K562 (cell line): ENCODE results near the gene CCDC85A. TPM values are rescaled to one million over a fixed set of nuclear protein-coding genes. Genes with fewer than 3 reads are reported as not detected.

ENCODE experiments used
- ATAC-seq: fragments of 200-7000 bp; cut with Tn5 transposase; 3 replicates; pipeline ENCODE4 v1.9.1; 2020; ENCODE audit warnings: moderate library complexity
- BruUV-seq: library from RNA; stranded (reverse); fragments of 400-500 nt; replicated peaks from 2 replicates; lab custom pipeline; 2021; lab: Mats Ljungman, UMichigan
- CTCF ChIA-PET: fragments of 300-600 bp; formaldehyde crosslinking; extraction: SDS; loops from one replicate; lab custom pipeline; 2021; ENCODE audit warnings: low intra/inter-chr PET ratio; lab: Yijun Ruan, JAX
- POLR2A ChIA-PET: fragments of 300-600, 350-650 bp; sonication (Branson Sonifier 250); formaldehyde crosslinking; extraction: SDS; loops from one replicate; lab custom pipeline; 2021; ENCODE audit warnings: antibody characterized with exemption, inconsistent platforms; lab: Yijun Ruan, JAX
- DNase-seq, 4 experiments: peaks; one replicate each; pipeline versions ENCODE4 v3.0.0 to v3.0.0-alpha.2; 2011 to 2018; ENCODE audit warnings: low spot score in 3 of 4, mixed read lengths in 3 of 4; ENCODE audit errors: extremely low read depth in 1 of 4
- FAIRE-seq: peaks from 2 replicates; lab custom pipeline; 2011; peaks lifted over from hg19 to GRCh38; lab: Jason Lieb, UNC
- H2AFZ ChIP-seq: 2 replicates; pipeline ENCODE4 v1.6.0; 2011; ENCODE audit warnings: low read depth, low read length, control low read depth, inconsistent platforms
- H3K27ac ChIP-seq: fragments of 200-600 bp; 3 replicates; pipeline ENCODE4 v1.8.0; 2011; ENCODE audit warnings: low read depth, mild to moderate bottlenecking, control low read depth, inconsistent platforms, low read length, moderate library complexity, mixed read lengths; ENCODE audit errors: extremely low read depth
- H3K27me3 ChIP-seq, 2 experiments: fragments of 300-600 bp in 1 of 2; 2 replicates in 1 of 2; 3 replicates in 1 of 2; pipeline versions ENCODE4 v1.6.0 to v1.8.0; 2011; ENCODE audit warnings: inconsistent platforms in 2 of 2, low read length in 2 of 2, mild to moderate bottlenecking in 1 of 2, mixed read lengths in 1 of 2, moderate library complexity in 1 of 2; ENCODE audit not compliant: control insufficient read depth in 2 of 2, insufficient read depth in 2 of 2
- H3K36me3 ChIP-seq: fragments of 300-600 bp; 3 replicates; pipeline ENCODE4 v1.8.0; 2011; ENCODE audit warnings: mild to moderate bottlenecking, low read length, inconsistent platforms; ENCODE audit not compliant: control insufficient read depth, insufficient read depth
- H3K4me1 ChIP-seq, 2 experiments: fragments of 200-600 bp in 1 of 2; replicated peaks in 1 of 2; 2 replicates in 1 of 2; 3 replicates in 1 of 2; pipeline versions ENCODE4 v1.5.1 to v1.8.0; 2011; ENCODE audit warnings: inconsistent platforms in 2 of 2, low read length in 2 of 2, mild to moderate bottlenecking in 1 of 2, mixed read lengths in 1 of 2, moderate library complexity in 1 of 2; ENCODE audit not compliant: control insufficient read depth in 2 of 2, insufficient read depth in 2 of 2
- H3K4me2 ChIP-seq: 2 replicates; pipeline ENCODE4 v1.6.1; 2011; ENCODE audit warnings: low read length, control low read depth, inconsistent platforms, mixed read lengths; ENCODE audit not compliant: insufficient read depth
- H3K4me3 ChIP-seq: fragments of 200-600 bp; sonication (generic), shearing (Covaris generic); 2 replicates; pipeline ENCODE4 v1.5.1; 2016; ENCODE audit warnings: control low read depth, inconsistent platforms
- H3K79me2 ChIP-seq: fragments of 200-600 bp; 3 replicates; pipeline ENCODE4 v1.8.0; 2011; ENCODE audit warnings: low read length, inconsistent platforms; ENCODE audit not compliant: control insufficient read depth, insufficient read depth
- H3K9ac ChIP-seq, 2 experiments: 2 replicates each; pipeline versions ENCODE4 v1.6.0 to v1.6.1; 2011; ENCODE audit warnings: low read depth in 2 of 2, low read length in 2 of 2, control low read depth in 1 of 2, inconsistent platforms in 1 of 2, mild to moderate bottlenecking in 1 of 2, mixed read lengths in 1 of 2; ENCODE audit not compliant: insufficient read depth in 1 of 2
- H3K9me1 ChIP-seq: one replicate; pipeline ENCODE4 v1.6.0; 2011; ENCODE audit warnings: inconsistent platforms, mild to moderate bottlenecking, low read length, moderate library complexity; ENCODE audit not compliant: control insufficient read depth, insufficient read depth
- H3K9me3 ChIP-seq: replicated peaks from 2 replicates; pipeline ENCODE4 v1.5.1; 2011; ENCODE audit warnings: low read depth, low read length, inconsistent platforms; ENCODE audit not compliant: control insufficient read depth, insufficient read depth
- H4K20me1 ChIP-seq: replicated peaks from 2 replicates; pipeline ENCODE4 v1.6.1; 2011; ENCODE audit warnings: low read length, inconsistent platforms, mixed read lengths; ENCODE audit not compliant: control insufficient read depth, insufficient read depth
- E2F6 ChIP-seq, 2 experiments: IDR thresholded peaks; 2 replicates each; pipeline ENCODE4 v1.6.1; 2011; ENCODE audit warnings: borderline replicate concordance in 1 of 2, control low read depth in 1 of 2, low read depth in 1 of 2, low read length in 1 of 2, mild to moderate bottlenecking in 1 of 2, mixed read lengths in 1 of 2, moderate library complexity in 1 of 2; ENCODE audit not compliant: insufficient read depth in 1 of 2, insufficient read length in 1 of 2, poor library complexity in 1 of 2, severe bottlenecking in 1 of 2; ENCODE audit errors: extremely low read depth in 1 of 2
- GTF2A2 ChIP-seq: IDR thresholded peaks from 2 replicates; pipeline ENCODE4 v1.6.1; 2016; ENCODE audit warnings: mild to moderate bottlenecking, missing genetic modification characterization, missing compliant biosample characterization
- ILF3 ChIP-seq: fragments of 450-650 bp; IDR thresholded peaks from 2 replicates; pipeline ENCODE4 v1.6.1; 2018; ENCODE audit warnings: antibody characterized with exemption, mild to moderate bottlenecking, moderate library complexity, borderline replicate concordance
- KLF16 ChIP-seq: IDR thresholded peaks from 2 replicates; pipeline ENCODE4 v1.6.1; 2016; ENCODE audit warnings: antibody characterized with exemption
- NR2F6 ChIP-seq: fragments of 450-650 bp; formaldehyde crosslinking; IDR thresholded peaks from 2 replicates; pipeline ENCODE4 v1.4.0; 2020; ENCODE audit warnings: mild to moderate bottlenecking
- POLR2AphosphoS5 ChIP-seq: IDR thresholded peaks from 2 replicates; pipeline ENCODE4 v1.6.1; 2011; ENCODE audit warnings: mild to moderate bottlenecking, low read depth, low read length, moderate library complexity; ENCODE audit not compliant: control insufficient read depth, insufficient read depth
- ZNF75A ChIP-seq: fragments of 450-650 bp; formaldehyde crosslinking; IDR thresholded peaks from 2 replicates; pipeline ENCODE4 v1.4.0; 2020; ENCODE audit warnings: mild to moderate bottlenecking
- ZNF76 ChIP-seq: fragments of 250-450 bp; sonication (Bioruptor Pico); IDR thresholded peaks from 2 replicates; pipeline ENCODE4 v1.4.0; 2020; ENCODE audit warnings: mild to moderate bottlenecking, moderate library complexity, borderline replicate concordance
- ZNF780A ChIP-seq: fragments of 250-450 bp; sonication (Bioruptor Pico); IDR thresholded peaks from 2 replicates; pipeline ENCODE4 v1.5.0; 2021; ENCODE audit warnings: mild to moderate bottlenecking
- WGBS: fragments of 100-300 bp; shearing (Covaris generic); methylation state at CpG from one replicate; pipeline ENCODE4 v1.1.6; 2016; ENCODE audit warnings: low coverage, mixed read lengths; ENCODE audit not compliant: insufficient coverage; ENCODE audit errors: missing lambda C conversion rate; 5-methylcytosine and 5-hydroxymethylcytosine counted together
- in situ Hi-C: fragments of 300-500 bp; cut with MboI; formaldehyde crosslinking; loops from 4 replicates; pipeline ENCODE4 v1.15.0; 2018; ENCODE audit warnings: inconsistent platforms, mixed read lengths
- intact Hi-C: fragments of 100-400 bp; cut with micrococcal nuclease; formaldehyde crosslinking; loops from 2 replicates; pipeline ENCODE4 v1.14.2; 2022
- polyA plus RNA-seq, 8 experiments: library from polyadenylated mRNA; depleted of rRNA in 4 of 8; stranded (reverse) in 5 of 8; unstranded in 3 of 8; fragments of >200 nt; fragmentation: Nextera tagmentation in 2 of 8; fragmentation: Illumina TruSeq in 1 of 8; extraction: Ambion mirVana in 2 of 8; extraction: Trizol in 1 of 8; gene quantifications; 2 replicates each; pipeline versions ENCODE4 v1.2.1 to v1.2.3, GENCODE V29; 2011 to 2014; ENCODE audit warnings: inconsistent platforms in 1 of 8, missing spikeins in 1 of 8
- total RNA-seq, 7 experiments: library from RNA; depleted of rRNA in 6 of 7; stranded (reverse); fragments of >200 nt in 6 of 7; fragmentation: Illumina TruSeq in 2 of 7; extraction: Trizol in 2 of 7; gene quantifications; 2 replicates each; pipeline versions ENCODE4 v1.2.1 to v1.2.3, GENCODE V29; 2011 to 2021; ENCODE audit warnings: low replicate concordance in 1 of 7

CCDC85A gene
- total and polyA plus RNA-seq, 9 of the 15 experiments (the other 6 are each of a cell fraction or from before 2014, with no cell fraction given): 0.03 to 0.14 (median 0.10) TPM; not detected in 5

- TF ChIP-seq NR2F6 (no peak), ZNF780A (CRISPR knock-in tag) (no peak), ILF3 (no peak), POLR2AphosphoS5 (no peak), E2F6 (IDR thresholded peaks at IDR 0.05; ENCODE audit: borderline replicate concordance in 1 of 2, extremely low read depth in 1 of 2, insufficient read depth in 1 of 2, insufficient read length in 1 of 2, low read depth in 1 of 2, low read length in 1 of 2, poor library complexity in 1 of 2, severe bottlenecking in 1 of 2) (no peak), KLF16 (no peak)
These were observed 46.4 kb downstream of the CCDC85A start (continued) for GRCh38 chr2:56230156-56230555.

- 0% methylated on average over 3 of the region's 3 CpGs for WGBS
- in situ Hi-C loops: no loop called here
These were observed 47.6 kb downstream of the CCDC85A start for GRCh38 chr2:56231361-56231760.

More at GRCh38 chr2:56231361-56231760, 47.6 kb downstream of the CCDC85A start:
- DNase-seq (no peak), ATAC-seq (no peak), FAIRE-seq (no peak)
- no peaks in the 10 kb centered on the region for H3K36me3 ChIP-seq
- CTCF ChIA-PET: no interaction called here
- no peak overlapping the region for H3K9ac ChIP-seq
- no peaks in the 10 kb centered on the region for H4K20me1 ChIP-seq
- no peak overlapping the region for H3K27ac ChIP-seq
- no peaks in the 10 kb centered on the region for H3K27me3 ChIP-seq
- no peak overlapping the region for H2AFZ ChIP-seq
- no peak overlapping the region for H3K4me2 ChIP-seq
- BruUV-seq: no TSS peak
- POLR2A ChIA-PET: no interaction called here
- no peaks in the 10 kb centered on the region for H3K9me3 ChIP-seq
- intact Hi-C loops: no loop called here
- H3K79me2 ChIP-seq: no peaks in the 10 kb centered on the region
- no peak overlapping the region for H3K4me3 ChIP-seq
- no peaks in the 10 kb centered on the region for H3K9me1 ChIP-seq
- no peak for TF ChIP-seq ZNF76 (CRISPR knock-in tag)
- no peak for TF ChIP-seq GTF2A2 (tag)
- no peak for TF ChIP-seq ZNF75A
- TF ChIP-seq, all 486 proteins: peak for 0
- H3K4me1 ChIP-seq: no peaks in the 10 kb centered on the region
